22Rv1 (cell line): ENCODE results near the gene DSTN.

ENCODE experiments used
- CTCF ChIP-seq: fragments of 450-650 bp; IDR thresholded peaks from 2 replicates; pipeline ENCODE4 v1.5.1; 2017; ENCODE audit warnings: mild to moderate bottlenecking
- ZFX ChIP-seq: fragments of 450-650 bp; IDR thresholded peaks from 2 replicates; pipeline ENCODE4 v1.6.1; 2017; ENCODE audit warnings: antibody characterized with exemption, borderline replicate concordance

- TF ChIP-seq CTCF (no peak), ZFX (no peak)
These were observed 55.6 kb downstream of the DSTN start for GRCh38 chr20:17625246-17626051.
